Osteoblast (primary cell): ENCODE data around the gene GIPC2. TPM values are rescaled to one million over a fixed set of nuclear protein-coding genes. Genes with fewer than 3 reads are reported as not detected.

ENCODE experiments used
- DNase-seq: peaks from one replicate; pipeline ENCODE4 v3.0.0; 2011; ENCODE audit warnings: low spot score, mixed read lengths; ENCODE audit not compliant: insufficient read length; ENCODE audit errors: missing footprints
- H2AFZ ChIP-seq: 2 replicates; pipeline ENCODE4 v1.6.0; 2011; ENCODE audit warnings: mild to moderate bottlenecking, low read length
- H3K27ac ChIP-seq: 2 replicates; pipeline ENCODE4 v1.5.1; 2011; ENCODE audit warnings: mild to moderate bottlenecking, low read depth, low read length, moderate library complexity
- H3K27me3 ChIP-seq: 2 replicates; pipeline ENCODE4 v1.6.0; 2012; ENCODE audit warnings: mild to moderate bottlenecking, control low read depth, inconsistent platforms, low read length, moderate library complexity; ENCODE audit not compliant: insufficient read depth
- H3K36me3 ChIP-seq: 2 replicates; pipeline ENCODE4 v1.5.1; 2011; ENCODE audit warnings: mild to moderate bottlenecking, low read length, control low read depth, moderate library complexity; ENCODE audit not compliant: insufficient read depth
- H3K4me1 ChIP-seq: 2 replicates; pipeline ENCODE4 v1.5.1; 2011; ENCODE audit warnings: mild to moderate bottlenecking, low read length, control low read depth, moderate library complexity; ENCODE audit not compliant: insufficient read depth
- H3K4me2 ChIP-seq: 2 replicates; pipeline ENCODE4 v1.6.0; 2011; ENCODE audit warnings: mild to moderate bottlenecking, low read length; ENCODE audit not compliant: insufficient read depth
- H3K4me3 ChIP-seq: fragments of 200-600 bp; sonication (generic); 3 replicates; pipeline ENCODE4 v1.5.1; 2012; ENCODE audit warnings: mild to moderate bottlenecking, low read length, inconsistent platforms; ENCODE audit not compliant: insufficient read depth
- H3K79me2 ChIP-seq: 2 replicates; pipeline ENCODE4 v1.6.0; 2012; ENCODE audit warnings: mild to moderate bottlenecking, low read length, control low read depth, inconsistent platforms; ENCODE audit not compliant: insufficient read depth
- H3K9me3 ChIP-seq: 2 replicates; pipeline ENCODE4 v1.5.1; 2011; ENCODE audit warnings: low read depth, low read length, control low read depth
- H4K20me1 ChIP-seq: 2 replicates; pipeline ENCODE4 v1.6.0; 2012; ENCODE audit warnings: mild to moderate bottlenecking, low read length, control low read depth; ENCODE audit not compliant: insufficient read depth
- CTCF ChIP-seq: IDR thresholded peaks from 2 replicates; pipeline ENCODE4 v1.5.1; 2011; ENCODE audit warnings: mild to moderate bottlenecking, low read depth, low read length, moderate library complexity; ENCODE audit errors: extremely low read depth
- total RNA-seq: library from RNA; depleted of rRNA; stranded (reverse); fragments of >200 nt; gene quantifications from 2 replicates; pipeline ENCODE4 v1.2.3, GENCODE V29; 2012

GIPC2 gene
- total RNA-seq, 1 donor, result 0.36 TPM

- Histone ChIP-seq H3K36me3 (no peaks in the 10 kb centered on the region), H3K4me2 (no peak overlapping the region), H3K4me1 (peaks cover 11% of the 10 kb centered on the region), H3K9me3 (no peaks in the 10 kb centered on the region), H4K20me1 (no peaks in the 10 kb centered on the region), H3K4me3 (no peak overlapping the region), H3K27ac (no peak overlapping the region), H3K27me3 (no peaks in the 10 kb centered on the region), H2AFZ (no peak overlapping the region), H3K79me2 (no peaks in the 10 kb centered on the region)
- no peak for TF ChIP-seq CTCF
- no peak for DNase-seq
Measured at GRCh38 chr1:78053498-78053897, 7.7 kb downstream of the GIPC2 start.

GRCh38 chr1:78054559-78054958, 8.8 kb downstream of the GIPC2 start:
- peak; percentile 74 for DNase-seq
- no peak overlapping the region for H3K4me3 ChIP-seq
- no peaks in the 10 kb centered on the region for H3K79me2 ChIP-seq
- H3K9me3 ChIP-seq, result no peaks in the 10 kb centered on the region
- H3K27me3 ChIP-seq, result no peaks in the 10 kb centered on the region
- no peak for TF ChIP-seq CTCF
- no peak overlapping the region for H3K27ac ChIP-seq
- H3K4me1 ChIP-seq, result peaks cover 21% of the 10 kb centered on the region
- no peaks in the 10 kb centered on the region for H4K20me1 ChIP-seq
- H3K36me3 ChIP-seq, result no peaks in the 10 kb centered on the region
- H2AFZ ChIP-seq, result peak overlapping the region; percentile 19
- no peak overlapping the region for H3K4me2 ChIP-seq

- Histone ChIP-seq H3K4me2 (no peak overlapping the region), H3K4me3 (no peak overlapping the region), H3K36me3 (no peaks in the 10 kb centered on the region), H3K27ac (no peak overlapping the region), H3K79me2 (no peaks in the 10 kb centered on the region), H3K27me3 (no peaks in the 10 kb centered on the region), H2AFZ (peak overlapping the region; percentile 19), H3K9me3 (no peaks in the 10 kb centered on the region), H3K4me1 (peaks cover 21% of the 10 kb centered on the region), H4K20me1 (no peaks in the 10 kb centered on the region)
- no peak for DNase-seq
- no peak for TF ChIP-seq CTCF
Measured at GRCh38 chr1:78054972-78055371, 9.2 kb downstream of the GIPC2 start.

- no peak overlapping the region for H2AFZ ChIP-seq
- TF ChIP-seq CTCF, result no peak
Measured at GRCh38 chr1:78055565-78056132, 9.9 kb downstream of the GIPC2 start.

More at GRCh38 chr1:78055565-78056132, 9.9 kb downstream of the GIPC2 start:
- no peak overlapping the region for H3K4me2 ChIP-seq
- no peaks in the 10 kb centered on the region for H4K20me1 ChIP-seq
- H3K4me3 ChIP-seq, result no peak overlapping the region
- no peak overlapping the region for H3K27ac ChIP-seq
- H3K36me3 ChIP-seq, result no peaks in the 10 kb centered on the region
- H3K9me3 ChIP-seq, result no peaks in the 10 kb centered on the region
- no peaks in the 10 kb centered on the region for H3K79me2 ChIP-seq
- H3K27me3 ChIP-seq, result no peaks in the 10 kb centered on the region
- peaks cover 21% of the 10 kb centered on the region for H3K4me1 ChIP-seq
- no peak for DNase-seq
